Measurements from ENCODE around the gene NFIC.

DNA sequence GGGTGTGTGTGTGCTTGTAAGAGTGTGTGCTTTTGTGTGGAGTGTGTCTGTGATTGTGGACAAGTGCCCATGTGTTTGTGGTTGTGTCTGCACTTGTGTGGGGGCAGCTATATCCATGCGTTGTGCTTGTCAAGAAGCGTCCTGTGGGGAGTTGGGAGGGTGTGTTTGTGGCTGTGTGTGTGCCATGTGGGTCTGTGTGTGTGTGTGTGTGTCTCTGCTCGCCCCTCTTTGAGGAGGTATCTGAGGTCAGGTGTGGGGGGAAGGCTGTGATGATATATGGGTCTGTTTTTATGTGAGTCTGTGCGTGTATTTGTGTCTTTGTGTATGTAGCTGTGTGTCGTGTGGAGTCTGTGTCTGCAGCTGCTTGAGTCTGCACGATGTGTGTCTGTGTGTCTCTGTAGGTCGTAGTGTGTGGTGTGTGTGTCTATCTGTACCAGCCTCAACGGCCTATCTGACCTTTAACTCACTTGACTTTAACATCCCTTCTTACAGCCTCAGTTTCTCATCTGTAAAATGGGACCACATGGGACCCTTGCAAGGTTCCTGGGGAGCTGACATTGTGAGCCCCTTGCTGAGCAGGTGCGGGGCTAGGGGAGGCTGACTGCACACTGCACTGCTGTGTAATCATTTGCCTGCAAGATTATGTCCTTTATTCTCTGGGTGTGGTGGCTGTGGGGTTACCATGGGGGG, 4.0 kb upstream of the NFIC start:
- no peak for TF ChIP-seq CTCF (IDR thresholded peaks at IDR 0.05)
- no peak for TF ChIP-seq ZFX (IDR thresholded peaks at IDR 0.05; ENCODE audit: borderline replicate concordance)
